HepG2 (cell line): ENCODE measurements around the gene LAMC1. TPM values are rescaled to one million over a fixed set of nuclear protein-coding genes. Genes with fewer than 3 reads are reported as not detected.

Experiments used
- ATAC-seq: fragments of 200-7000 bp; cut with Tn5 transposase; 3 replicates; pipeline ENCODE4 v1.9.1; 2020; ENCODE audit warnings: mild to moderate bottlenecking, moderate library complexity
- BruUV-seq: library from RNA; stranded (reverse); fragments of 400-500 nt; replicated peaks from 2 replicates; lab custom pipeline; 2021; lab: Mats Ljungman, UMichigan
- CTCF ChIA-PET: fragments of 300-600 bp; formaldehyde crosslinking; extraction: SDS; loops from one replicate; lab custom pipeline; 2021; ENCODE audit warnings: low total read pairs, inconsistent platforms, low intra/inter-chr PET ratio; lab: Yijun Ruan, JAX
- POLR2A ChIA-PET: fragments of 350-600 bp; sonication (Branson Sonifier 250); formaldehyde crosslinking; loops from one replicate; lab custom pipeline; 2020; ENCODE audit warnings: antibody characterized with exemption, inconsistent platforms; lab: Yijun Ruan, JAX
- DNase-seq: peaks from one replicate; pipeline ENCODE4 v3.0.0-alpha.2; 2015; ENCODE audit warnings: low spot score
- FAIRE-seq: peaks from 3 replicates; lab custom pipeline; 2011; peaks lifted over from hg19 to GRCh38; lab: Jason Lieb, UNC
- H2AFZ ChIP-seq: one replicate; pipeline ENCODE4 v1.6.1; 2011; ENCODE audit warnings: low read length, inconsistent platforms
- H3K27ac ChIP-seq: fragments of 300-600 bp; 3 replicates; pipeline ENCODE4 v1.8.0; 2011; ENCODE audit warnings: mixed run types, mild to moderate bottlenecking, mixed read lengths, low read length, inconsistent platforms; ENCODE audit not compliant: insufficient read depth; ENCODE audit errors: extremely low read length
- H3K27me3 ChIP-seq, 2 experiments: fragments of 200-600 bp in 1 of 2; 2 replicates in 1 of 2; 3 replicates in 1 of 2; pipeline versions ENCODE4 v1.6.0 to v1.8.0; 2011; ENCODE audit warnings: low read length in 2 of 2, mild to moderate bottlenecking in 2 of 2, moderate library complexity in 2 of 2, inconsistent platforms in 1 of 2; ENCODE audit not compliant: insufficient read depth in 2 of 2, control insufficient read depth in 1 of 2
- H3K36me3 ChIP-seq, 2 experiments: fragments of 200-600 bp in 1 of 2; replicated peaks in 1 of 2; 2 replicates in 1 of 2; 3 replicates in 1 of 2; pipeline versions ENCODE4 v1.5.1 to v1.8.0; 2011; ENCODE audit warnings: low read length in 2 of 2, inconsistent platforms in 1 of 2; ENCODE audit not compliant: insufficient read depth in 2 of 2, control insufficient read depth in 1 of 2
- H3K4me1 ChIP-seq: 2 replicates; pipeline ENCODE4 v1.5.1; 2012; ENCODE audit warnings: low read length, inconsistent platforms; ENCODE audit not compliant: insufficient read depth
- H3K4me2 ChIP-seq: 2 replicates; pipeline ENCODE4 v1.6.0; 2011; ENCODE audit warnings: low read depth, low read length, inconsistent platforms
- H3K4me3 ChIP-seq, 3 experiments: fragments of 200-600 bp in 1 of 3; sonication (generic), shearing (Covaris generic) in 1 of 3; replicated peaks in 1 of 3; 2 replicates each; pipeline ENCODE4 v1.5.1; 2011 to 2016; ENCODE audit warnings: low read length in 3 of 3, inconsistent platforms in 2 of 3, low read depth in 2 of 3, mild to moderate bottlenecking in 2 of 3, control low read depth in 1 of 3, mixed read lengths in 1 of 3; ENCODE audit not compliant: insufficient read depth in 1 of 3
- H3K79me2 ChIP-seq: one replicate; pipeline ENCODE4 v1.6.1; 2011; ENCODE audit warnings: low read length, inconsistent platforms; ENCODE audit not compliant: insufficient read depth
- H3K9ac ChIP-seq: 2 replicates; pipeline ENCODE4 v1.6.0; 2011; ENCODE audit warnings: mild to moderate bottlenecking, low read depth, low read length, inconsistent platforms; ENCODE audit not compliant: insufficient read depth
- H3K9me3 ChIP-seq: 2 replicates; pipeline ENCODE4 v1.5.1; 2012; ENCODE audit warnings: mild to moderate bottlenecking, low read length
- H4K20me1 ChIP-seq: 2 replicates; pipeline ENCODE4 v1.6.0; 2011; ENCODE audit warnings: inconsistent platforms, mild to moderate bottlenecking, low read length, moderate library complexity; ENCODE audit not compliant: insufficient read depth
- FOSL2 ChIP-seq: sonication (generic); formaldehyde crosslinking; IDR thresholded peaks from 2 replicates; pipeline ENCODE4 v1.4.0; 2020; ENCODE audit warnings: missing genetic modification reagents
- HINFP ChIP-seq: sonication (generic); formaldehyde crosslinking; IDR thresholded peaks from 2 replicates; pipeline ENCODE4 v1.4.0; 2020; ENCODE audit warnings: low read depth, mild to moderate bottlenecking, missing genetic modification reagents
- MYPOP ChIP-seq: sonication (generic); formaldehyde crosslinking; IDR thresholded peaks from 2 replicates; pipeline ENCODE4 v1.8.1; 2023; ENCODE audit warnings: mild to moderate bottlenecking, moderate library complexity, missing genetic modification reagents
- NFATC3 ChIP-seq: sonication (generic); formaldehyde crosslinking; IDR thresholded peaks from 2 replicates; pipeline ENCODE4 v1.5.1; 2020; ENCODE audit warnings: mild to moderate bottlenecking, missing genetic modification reagents
- NKX3-1 ChIP-seq: sonication (generic); formaldehyde crosslinking; IDR thresholded peaks from 2 replicates; pipeline ENCODE4 v1.5.0; 2020; ENCODE audit warnings: missing genetic modification reagents
- PREB ChIP-seq: sonication (generic); formaldehyde crosslinking; IDR thresholded peaks from 2 replicates; pipeline ENCODE4 v1.4.0; 2020; ENCODE audit warnings: missing genetic modification reagents
- TEAD3 ChIP-seq: optimal IDR thresholded peaks from 2 replicates; pipeline ENCODE3; 2016; ENCODE audit warnings: borderline replicate concordance
- TRIM22 ChIP-seq: fragments of 450-650 bp; IDR thresholded peaks from 2 replicates; pipeline ENCODE4 v1.6.1; 2017
- ZFY ChIP-seq: sonication (generic); formaldehyde crosslinking; IDR thresholded peaks from 2 replicates; pipeline ENCODE4 v1.4.0; 2020; ENCODE audit warnings: missing genetic modification reagents
- ZKSCAN8 ChIP-seq: IDR thresholded peaks from 2 replicates; pipeline ENCODE4 v1.6.1; 2016; ENCODE audit warnings: borderline replicate concordance, missing genetic modification reagents, missing compliant biosample characterization
- ZNF230 ChIP-seq: sonication (generic); formaldehyde crosslinking; IDR thresholded peaks from 2 replicates; pipeline ENCODE4 v1.4.0; 2020; ENCODE audit warnings: mild to moderate bottlenecking, missing genetic modification reagents
- ZNF75D ChIP-seq: sonication (generic); formaldehyde crosslinking; IDR thresholded peaks from 2 replicates; pipeline ENCODE4 v1.8.1; 2023; ENCODE audit warnings: missing genetic modification reagents, mild to moderate bottlenecking, borderline replicate concordance
- ZNF770 ChIP-seq: sonication (generic); formaldehyde crosslinking; IDR thresholded peaks from 2 replicates; pipeline ENCODE4 v1.5.0; 2020; ENCODE audit warnings: mild to moderate bottlenecking, missing genetic modification reagents
- WGBS: methylation state at CpG from one replicate; pipeline ENCODE4 v1.1.6; 2017; ENCODE audit warnings: low lambda C conversion rate; 5-methylcytosine and 5-hydroxymethylcytosine counted together
- in situ Hi-C: cut with HindIII; loops from 2 replicates; pipeline ENCODE4 v1.10.0; 2017; ENCODE audit warnings: low pct_unique_long_range_greater_than_20kb; ENCODE audit not compliant: extremely low pct_ligation_motif_present
- intact Hi-C: fragments of 100-400 bp; cut with micrococcal nuclease; formaldehyde crosslinking; loops from one replicate; pipeline ENCODE4 v1.10.0; 2022; ENCODE audit not compliant: unreplicated experiment
- polyA plus RNA-seq, 8 experiments: library from polyadenylated mRNA; depleted of rRNA in 3 of 8; stranded (reverse) in 7 of 8; unstranded in 1 of 8; fragments of >200 nt; fragmentation: Illumina TruSeq in 4 of 8; extraction: Trizol in 4 of 8; gene quantifications; 2 replicates each; pipeline versions ENCODE4 v1.2.1 to v1.2.3, GENCODE V29; 2011 to 2016; ENCODE audit warnings: low read depth in 4 of 8, missing spikeins in 1 of 8, mixed read lengths in 1 of 8; ENCODE audit not compliant: insufficient read depth in 1 of 8
- total RNA-seq, 5 experiments: library from RNA; depleted of rRNA; stranded (reverse); fragments of >200 nt; fragmentation: Illumina TruSeq; extraction: Trizol; gene quantifications; 2 replicates each; pipeline ENCODE4 v1.2.3, GENCODE V29; 2016; ENCODE audit warnings: low read depth in 1 of 5

The LAMC1 gene
- total and polyA plus RNA-seq, 2 of the 13 experiments (the other 11 are each of a cell fraction or from before 2014, with no cell fraction given), result 58.5 to 137 TPM

GRCh38 chr1:183179033-183179432 is 155.8 kb downstream of the LAMC1 start:
- no peak for TF ChIP-seq NKX3-1 (CRISPR knock-in tag)
- no peak for TF ChIP-seq ZNF770 (CRISPR knock-in tag)
- no peak for TF ChIP-seq HINFP (CRISPR knock-in tag)
- no peak for TF ChIP-seq ZNF75D
- TF ChIP-seq ZFY, result no peak
- no peak for TF ChIP-seq FOSL2 (CRISPR knock-in tag)
- TF ChIP-seq MYPOP, result no peak
- TF ChIP-seq TEAD3, result no peak
- no peak for TF ChIP-seq TRIM22
- no peak for TF ChIP-seq ZNF230 (CRISPR knock-in tag)
- no peak for TF ChIP-seq NFATC3 (CRISPR knock-in tag)
- TF ChIP-seq ZKSCAN8 (CRISPR knock-in tag), result no peak
- no peak for TF ChIP-seq PREB
- no peaks in the 10 kb centered on the region for H3K27me3 ChIP-seq
- DNase-seq (no peak), FAIRE-seq (no peak), ATAC-seq (no peak)
- no peaks in the 10 kb centered on the region for H3K79me2 ChIP-seq
- no peak overlapping the region for H3K4me3 ChIP-seq
- no TSS peak for BruUV-seq
- no peak overlapping the region for H3K4me2 ChIP-seq
- no peak overlapping the region for H2AFZ ChIP-seq
- H3K27ac ChIP-seq, result no peak overlapping the region
- WGBS, result 33% methylated on average over 2 of the region's 2 CpGs
- no peaks in the 10 kb centered on the region for H4K20me1 ChIP-seq
- ChIA-PET CTCF (no interaction called here), POLR2A (no interaction called here)
- intact Hi-C loops, result no loop called here
- no peaks in the 10 kb centered on the region for H3K36me3 ChIP-seq
- H3K9me3 ChIP-seq, result no peaks in the 10 kb centered on the region
- in situ Hi-C loops, result no loop called here
- H3K4me1 ChIP-seq, result no peaks in the 10 kb centered on the region
- H3K9ac ChIP-seq, result no peak overlapping the region
